HEK293T (cell line): ENCODE results near the gene CKM.

Experiments
- CTCF ChIA-PET: fragments of 350-600 bp; formaldehyde crosslinking; extraction: SDS; loops from one replicate; lab custom pipeline; 2021; ENCODE audit warnings: antibody characterized with exemption, inconsistent platforms; lab: Yijun Ruan, JAX
- POLR2A ChIA-PET: fragments of 350-600 bp; formaldehyde crosslinking; extraction: SDS; loops from one replicate; lab custom pipeline; 2020; ENCODE audit warnings: antibody characterized with exemption, inconsistent platforms; lab: Yijun Ruan, JAX
- DNase-seq: peaks from one replicate; pipeline ENCODE4 v3.0.0; 2012; ENCODE audit warnings: mixed read lengths; ENCODE audit errors: extremely low spot score
- ARNT ChIP-seq: fragments of 450-650 bp; IDR thresholded peaks from 2 replicates; pipeline ENCODE4 v1.6.1; 2017; ENCODE audit warnings: mild to moderate bottlenecking
- BHLHE40 ChIP-seq: fragments of 450-650 bp; IDR thresholded peaks from 2 replicates; pipeline ENCODE4 v1.6.1; 2016; ENCODE audit warnings: mild to moderate bottlenecking, moderate library complexity, borderline replicate concordance
- CTBP1 ChIP-seq: fragments of 450-650 bp; IDR thresholded peaks from 2 replicates; pipeline ENCODE4 v1.6.1; 2016; ENCODE audit warnings: borderline replicate concordance
- ELF4 ChIP-seq: fragments of 450-650 bp; IDR thresholded peaks from 2 replicates; pipeline ENCODE4 v1.6.1; 2017; ENCODE audit warnings: antibody characterized with exemption
- FOXA1 ChIP-seq: fragments of 450-650 bp; IDR thresholded peaks from 2 replicates; pipeline ENCODE4 v1.6.1; 2016; ENCODE audit warnings: mild to moderate bottlenecking
- FOXK2 ChIP-seq: fragments of 450-650 bp; IDR thresholded peaks from 2 replicates; pipeline ENCODE4 v1.6.1; 2016; ENCODE audit warnings: mild to moderate bottlenecking
- FOXM1 ChIP-seq: fragments of 450-650 bp; IDR thresholded peaks from 2 replicates; pipeline ENCODE4 v1.6.1; 2017; ENCODE audit warnings: mild to moderate bottlenecking, borderline replicate concordance
- HDGF ChIP-seq: fragments of 450-650 bp; IDR thresholded peaks from 2 replicates; pipeline ENCODE4 v1.6.1; 2017; ENCODE audit warnings: antibody characterized with exemption, borderline replicate concordance
- L3MBTL2 ChIP-seq: fragments of 450-650 bp; conservative IDR thresholded peaks from 2 replicates; pipeline ENCODE4 v1.6.1; 2016; ENCODE audit warnings: mild to moderate bottlenecking
- LEF1 ChIP-seq: fragments of 450-650 bp; IDR thresholded peaks from 2 replicates; pipeline ENCODE4 v1.6.1; 2017; ENCODE audit warnings: mild to moderate bottlenecking, borderline replicate concordance
- NFRKB ChIP-seq: fragments of 450-650 bp; IDR thresholded peaks from 2 replicates; pipeline ENCODE4 v1.6.1; 2016; ENCODE audit warnings: mild to moderate bottlenecking, moderate library complexity
- SP1 ChIP-seq: fragments of 450-650 bp; IDR thresholded peaks from 2 replicates; pipeline ENCODE4 v1.6.1; 2017
- SUZ12 ChIP-seq: fragments of 450-650 bp; IDR thresholded peaks from 2 replicates; pipeline ENCODE4 v1.6.1; 2016; ENCODE audit warnings: mild to moderate bottlenecking
- TARDBP ChIP-seq: fragments of 450-650 bp; IDR thresholded peaks from 2 replicates; pipeline ENCODE4 v1.6.1; 2016
- ZNF384 ChIP-seq: fragments of 450-650 bp; IDR thresholded peaks from 2 replicates; pipeline ENCODE4 v1.6.1; 2016
- TF ChIP-seq, protein P1 (sequence below): fragments of 450-650 bp; IDR thresholded peaks from 2 replicates; pipeline ENCODE4 v1.6.1; 2016

CKM gene

DNA sequence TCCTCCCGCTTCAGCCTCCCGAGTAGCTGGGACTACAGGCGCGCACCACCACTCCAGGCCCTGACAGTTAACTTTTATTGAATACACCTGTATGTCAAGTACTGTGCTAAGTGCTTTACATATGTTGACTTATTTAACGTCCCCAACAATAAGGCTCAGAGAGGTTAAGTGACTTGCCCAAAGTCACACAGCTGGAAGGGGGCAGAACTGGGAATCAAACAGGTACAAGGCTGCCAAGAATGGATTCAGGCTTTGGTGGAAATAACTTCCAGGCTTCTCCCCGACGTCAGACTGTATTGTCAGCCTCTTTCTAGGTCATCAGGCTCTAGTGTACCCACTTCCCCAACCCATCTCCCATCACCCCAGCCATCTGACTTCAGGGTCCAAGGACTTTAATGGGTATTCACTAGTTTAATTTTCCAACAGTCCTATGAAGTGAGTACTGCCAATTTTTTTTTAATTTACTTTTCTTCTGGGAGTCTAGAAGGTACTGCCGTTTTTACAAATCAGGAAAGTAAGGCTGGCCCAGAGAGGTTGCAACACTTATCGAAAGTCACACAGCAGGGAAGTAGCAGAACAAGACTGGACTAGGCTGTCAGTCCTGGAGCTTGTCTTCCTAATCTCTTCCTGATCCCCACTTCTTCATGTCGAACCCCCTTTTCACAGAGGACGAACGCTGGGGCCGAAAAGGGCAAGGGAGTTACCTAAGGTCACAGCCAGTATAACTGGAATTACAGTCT lies 4.9 kb upstream of the CKM start:
- TF ChIP-seq L3MBTL2 = no peak
- no peak for TF ChIP-seq ARNT
- TF ChIP-seq NFRKB = no peak
- TF ChIP-seq, protein P1, sequence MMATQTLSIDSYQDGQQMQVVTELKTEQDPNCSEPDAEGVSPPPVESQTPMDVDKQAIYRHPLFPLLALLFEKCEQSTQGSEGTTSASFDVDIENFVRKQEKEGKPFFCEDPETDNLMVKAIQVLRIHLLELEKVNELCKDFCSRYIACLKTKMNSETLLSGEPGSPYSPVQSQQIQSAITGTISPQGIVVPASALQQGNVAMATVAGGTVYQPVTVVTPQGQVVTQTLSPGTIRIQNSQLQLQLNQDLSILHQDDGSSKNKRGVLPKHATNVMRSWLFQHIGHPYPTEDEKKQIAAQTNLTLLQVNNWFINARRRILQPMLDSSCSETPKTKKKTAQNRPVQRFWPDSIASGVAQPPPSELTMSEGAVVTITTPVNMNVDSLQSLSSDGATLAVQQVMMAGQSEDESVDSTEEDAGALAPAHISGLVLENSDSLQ = no peak
- TF ChIP-seq BHLHE40 = no peak
- no peak for TF ChIP-seq SP1
- TF ChIP-seq LEF1 = no peak
- no peak for TF ChIP-seq CTBP1
- no peak for TF ChIP-seq TARDBP
- no peak for TF ChIP-seq FOXM1
- no peak for TF ChIP-seq ZNF384
- no peak for TF ChIP-seq FOXK2
- TF ChIP-seq ELF4 = no peak
- no peak for TF ChIP-seq SUZ12
- no peak for TF ChIP-seq HDGF
- no peak for DNase-seq
- ChIA-PET POLR2A (no interaction called here), CTCF (interaction anchor here (1.1 kb wide), 1 partner anchor 112 kb away, joined by 3 read pairs; no protein-coding TSS in a partner anchor)

DNA sequence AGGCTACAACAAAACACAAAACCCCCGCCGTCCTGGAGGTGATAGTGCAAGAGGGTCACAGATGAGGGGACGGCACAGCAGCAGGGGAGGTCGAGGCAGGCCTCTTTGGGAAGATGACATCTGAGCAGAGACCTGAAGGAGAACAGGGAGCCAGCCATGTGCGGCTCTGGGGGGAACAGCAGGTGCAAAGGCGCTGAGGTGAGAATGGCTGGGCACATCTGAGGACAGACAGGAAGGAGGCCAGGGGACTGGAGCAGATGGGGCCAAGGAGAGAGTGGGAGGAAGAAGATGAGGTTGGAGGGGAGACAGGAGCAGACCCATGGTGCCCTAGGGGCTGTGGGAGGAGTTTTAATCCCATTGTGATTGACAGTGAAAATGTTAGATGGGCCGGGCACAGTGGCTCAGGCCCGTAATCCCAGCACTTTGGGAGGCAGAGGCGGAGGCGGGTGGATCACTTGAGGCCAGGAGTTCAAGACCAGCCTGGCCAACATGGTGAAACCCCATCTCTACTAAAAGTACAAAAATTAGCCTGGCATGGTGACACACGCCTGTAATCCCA lies 1.8 kb upstream of the CKM start:
- TF ChIP-seq, protein P1 = peak; percentile 74
- TF ChIP-seq FOXK2 = no peak
- CTCF ChIA-PET = no interaction called here
- POLR2A ChIA-PET = no interaction called here
- no peak for DNase-seq

DNA sequence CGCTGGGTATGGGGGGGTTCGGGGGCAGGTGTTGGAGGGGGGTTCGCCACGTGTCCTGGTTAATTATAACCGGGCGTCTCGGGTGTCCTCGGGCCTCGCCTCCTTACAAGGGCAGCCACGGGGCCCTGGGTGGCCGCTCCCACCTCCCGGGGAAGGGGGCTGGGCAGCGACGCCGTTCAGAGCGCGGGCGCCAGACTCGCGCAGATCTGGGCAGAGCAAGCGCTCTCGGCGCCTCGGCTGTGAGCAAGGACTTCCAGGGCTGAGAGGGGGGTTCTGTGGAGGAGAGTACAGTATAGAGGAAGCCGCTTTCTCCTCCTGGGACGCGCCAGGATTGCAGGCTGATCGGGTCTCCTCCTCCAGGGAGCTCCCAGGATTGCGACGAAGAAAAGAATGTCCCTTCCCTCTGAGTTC lies 1.0 kb upstream of the CKM start:
- no peak for DNase-seq
- POLR2A ChIA-PET = no interaction called here
- TF ChIP-seq FOXK2 (no peak), ARNT (no peak), FOXA1 (no peak)
- CTCF ChIA-PET = no interaction called here

DNA sequence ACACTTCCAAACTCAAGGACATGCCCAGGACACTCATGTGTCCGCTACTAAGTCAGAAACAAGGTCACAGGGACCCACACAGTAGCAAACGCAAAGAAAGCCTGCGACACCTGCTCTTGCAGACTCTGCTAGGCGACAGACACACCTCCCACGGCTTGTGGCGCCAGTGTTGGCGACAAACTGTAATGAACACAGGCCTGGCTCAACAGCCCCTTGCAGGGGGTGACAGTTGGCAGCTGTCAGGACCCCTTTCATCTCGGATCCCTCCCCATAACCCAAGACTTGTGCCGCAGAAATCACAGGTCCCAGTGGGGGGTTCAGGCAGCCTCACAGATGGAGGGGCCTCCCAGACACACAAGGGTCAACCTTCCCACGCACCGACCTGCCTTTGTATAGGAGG lies 364 bp downstream of the CKM start:
- ChIA-PET POLR2A (no interaction called here), CTCF (no interaction called here)
- TF ChIP-seq ELF4 (no peak), FOXM1 (no peak), ZNF384 (no peak), BHLHE40 (no peak), TARDBP (no peak), FOXA1 (no peak), CTBP1 (no peak), L3MBTL2 (no peak), HDGF (no peak), SP1 (no peak), SUZ12 (no peak), FOXK2 (no peak), NFRKB (no peak), LEF1 (no peak), ARNT (no peak)
- TF ChIP-seq, protein P1 = no peak
- no peak for DNase-seq

DNA sequence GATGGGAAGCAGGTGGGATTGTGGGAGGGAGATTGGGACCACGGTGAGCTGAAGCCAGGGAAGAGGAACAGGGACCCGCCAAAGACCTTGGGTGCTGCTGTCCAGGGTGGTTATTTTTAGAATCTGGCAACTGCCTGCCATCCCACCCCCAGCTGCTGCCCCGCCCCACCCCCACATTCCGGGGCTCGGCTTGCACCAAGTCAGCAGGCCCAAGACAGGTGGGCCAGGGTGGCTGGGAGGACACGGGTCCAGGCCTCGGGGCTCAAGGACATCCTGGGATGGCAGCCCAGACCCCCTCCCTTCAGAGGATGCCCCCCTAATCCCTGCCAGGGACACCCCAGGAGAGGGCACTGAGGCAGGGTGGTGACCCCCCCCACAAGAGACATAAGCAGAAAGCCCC lies 827 bp downstream of the CKM start:
- POLR2A ChIA-PET = no interaction called here
- CTCF ChIA-PET = no interaction called here

DNA sequence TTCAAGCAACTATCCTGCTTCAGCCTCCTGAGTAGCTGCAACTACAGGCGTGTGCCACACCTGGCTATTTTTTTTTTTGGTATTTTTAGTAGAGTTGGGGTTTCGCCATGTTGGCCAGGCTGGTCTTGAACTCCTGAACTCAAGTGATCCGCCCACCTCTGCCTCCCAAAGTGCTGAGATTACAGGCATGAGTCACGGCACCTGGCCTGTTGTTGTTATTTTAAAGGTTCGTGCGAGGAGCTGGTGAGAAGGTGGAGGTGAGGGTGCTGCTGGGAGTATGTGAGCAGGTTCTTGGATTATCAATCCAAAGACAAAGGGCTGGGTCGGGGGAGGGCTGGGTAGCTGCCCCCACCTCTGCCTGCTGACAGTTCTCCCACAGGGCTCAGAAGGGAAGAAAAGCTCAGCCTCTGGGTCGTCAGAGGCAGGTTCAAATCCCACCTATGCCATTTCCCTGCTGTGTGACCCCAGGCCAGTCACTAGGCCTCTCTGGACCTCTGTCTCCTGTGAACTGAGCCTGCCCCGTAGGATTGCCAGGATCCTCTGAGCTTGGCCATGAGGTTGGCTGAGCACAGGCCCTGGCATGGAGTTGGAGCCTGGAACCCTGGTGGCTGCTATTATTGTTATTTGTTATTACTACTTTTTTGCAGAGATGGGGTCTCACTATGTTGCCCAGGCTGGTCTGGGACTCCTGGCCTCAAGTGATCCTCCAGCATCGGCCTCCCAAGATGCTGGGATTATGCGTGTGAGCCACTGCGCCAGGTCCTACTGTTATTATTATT lies 1.5 kb downstream of the CKM start:
- ChIA-PET CTCF (no interaction called here), POLR2A (no interaction called here)
- TF ChIP-seq ELF4 (no peak), SUZ12 (no peak), TARDBP (no peak), CTBP1 (no peak)
- no peak for DNase-seq

More for the DNA sequence above, 827 bp downstream of the CKM start:
- no peak for DNase-seq
- TF ChIP-seq FOXA1 (no peak), L3MBTL2 (no peak), HDGF (no peak), ELF4 (no peak), NFRKB (no peak), ARNT (no peak), FOXM1 (no peak), LEF1 (no peak), FOXK2 (no peak)
